GM21447 (cell line): ENCODE results near the gene CRISPLD2.
A peak's percentile ranks its signal among the peaks of the same experiment; 100 is the strongest.

Experiments used
- ATAC-seq: cut with Tn5 transposase; IDR thresholded peaks from one replicate; pipeline ENCODE4 v1.9.1; 2021; ENCODE audit not compliant: unreplicated experiment

Gene CRISPLD2

DNA sequence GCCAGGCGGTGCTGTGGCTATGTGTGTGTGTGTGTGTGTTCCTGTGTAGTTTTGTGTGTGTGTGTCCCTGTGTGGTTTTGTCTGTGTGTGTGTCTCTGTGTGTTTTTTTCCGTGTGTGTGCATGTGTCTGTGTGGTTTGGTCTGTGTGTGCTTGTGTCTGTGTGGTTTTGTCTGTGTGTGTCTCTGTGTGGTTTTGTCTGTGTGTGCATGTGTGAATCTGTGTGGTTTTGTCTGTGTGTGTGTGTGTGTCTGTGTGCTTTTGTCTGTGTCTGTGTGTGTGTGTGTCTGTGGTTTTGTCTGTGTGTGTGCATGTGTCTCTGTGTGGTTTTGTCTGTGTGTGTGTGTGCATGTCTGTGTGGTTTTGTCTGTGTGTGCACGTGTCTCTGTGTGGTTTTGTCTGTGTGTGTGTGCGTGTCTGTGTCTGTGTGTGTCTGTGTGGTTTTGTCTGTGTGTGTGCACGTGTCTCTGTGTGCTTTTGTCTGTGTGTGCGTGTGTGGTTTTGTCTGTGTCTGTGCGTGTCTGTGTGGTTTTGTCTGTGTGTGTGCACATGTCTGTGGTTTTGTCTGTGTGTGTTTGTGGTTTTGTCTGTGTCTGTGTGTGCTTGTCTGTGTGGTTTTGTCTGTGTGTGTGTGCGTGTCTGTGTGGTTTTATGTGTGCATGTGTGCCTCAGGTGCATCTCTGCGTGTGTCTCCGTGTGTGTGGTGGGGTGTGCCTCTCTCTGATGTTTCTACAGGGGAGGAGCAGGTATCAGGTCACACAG lies 129.2 kb downstream of the CRISPLD2 start:
- no peak for ATAC-seq

DNA sequence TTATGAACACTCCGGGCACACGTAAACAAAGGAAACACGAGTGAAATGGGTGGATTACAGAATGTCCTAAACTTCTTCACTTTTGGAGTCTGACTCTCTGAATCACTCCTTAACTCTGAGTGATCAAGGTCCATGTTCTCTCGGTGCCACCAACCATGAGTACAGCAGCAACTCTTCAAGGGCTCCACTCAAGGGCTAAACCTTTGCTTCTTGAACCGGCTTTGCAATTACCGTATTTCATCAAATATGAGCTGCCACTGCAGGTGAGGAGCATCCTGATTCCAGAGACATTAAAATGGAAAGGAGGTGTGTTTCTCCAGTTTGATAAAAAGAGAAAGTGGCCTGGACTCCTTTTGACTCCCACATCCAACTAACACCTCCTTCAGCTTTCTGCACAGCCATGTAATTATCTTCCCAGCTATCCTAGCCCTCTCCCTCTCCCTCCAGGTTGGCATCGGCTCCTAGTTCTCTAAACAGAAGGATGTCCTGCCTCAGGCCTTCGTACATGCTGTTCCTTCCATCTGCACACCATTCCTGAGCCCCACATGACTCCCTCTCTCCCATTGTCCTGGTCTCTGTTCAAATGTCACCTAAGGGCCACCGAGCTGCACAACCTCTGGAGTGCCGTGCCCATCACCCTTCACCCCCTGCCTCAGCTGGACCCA lies 130.1 kb downstream of the CRISPLD2 start:
- no peak for ATAC-seq

- no peak for ATAC-seq
Observed at GRCh38 chr16:84950906-84951305, 131.1 kb downstream of the CRISPLD2 start.

- peak; percentile 82 for ATAC-seq
Observed at GRCh38 chr16:84952335-84953189, 132.8 kb downstream of the CRISPLD2 start.

GRCh38 chr16:84953190-84953746 lies 133.5 kb downstream of the CRISPLD2 start:
- ATAC-seq: no peak

DNA sequence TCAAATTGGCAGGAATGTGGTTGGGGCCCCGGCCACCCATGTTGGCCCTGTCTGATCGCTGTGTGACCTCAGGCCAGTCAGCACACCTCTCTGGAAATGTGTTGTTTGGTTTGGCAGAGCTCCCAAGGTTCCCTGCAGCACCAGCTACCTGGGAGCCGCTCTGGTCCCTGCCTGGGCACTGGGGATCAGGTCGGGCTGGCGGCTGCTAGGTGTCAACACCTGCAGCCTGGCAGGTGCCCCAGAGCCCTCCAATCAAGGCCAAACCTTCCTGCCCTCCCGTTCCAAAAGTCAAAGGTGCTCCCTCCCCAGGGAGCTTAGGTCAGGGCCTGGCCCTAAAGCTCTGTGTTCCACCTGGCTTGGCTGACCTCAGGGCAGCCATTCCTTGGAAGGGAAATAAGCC lies 135.6 kb downstream of the CRISPLD2 start:
- ATAC-seq: no peak

DNA sequence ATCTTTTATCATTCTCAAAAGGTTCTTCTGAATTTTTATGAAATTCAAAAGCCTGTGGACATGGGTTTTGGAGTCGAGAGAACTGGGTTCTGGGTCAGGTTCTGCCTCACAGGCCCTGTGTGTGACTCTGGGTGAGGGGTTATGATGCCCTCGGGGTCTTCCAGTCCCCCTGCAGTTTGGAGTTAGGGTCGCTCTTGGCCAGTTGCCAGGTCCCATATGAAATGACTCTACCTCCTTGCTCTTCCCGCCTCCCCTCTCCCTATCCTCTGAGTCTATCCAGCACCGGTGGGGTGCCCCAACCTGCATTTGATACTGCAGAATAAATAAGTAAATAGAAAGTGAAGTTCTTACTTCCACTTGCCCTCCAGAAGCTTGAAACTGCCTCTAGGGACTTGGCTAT lies 137.4 kb downstream of the CRISPLD2 start:
- no peak for ATAC-seq

DNA sequence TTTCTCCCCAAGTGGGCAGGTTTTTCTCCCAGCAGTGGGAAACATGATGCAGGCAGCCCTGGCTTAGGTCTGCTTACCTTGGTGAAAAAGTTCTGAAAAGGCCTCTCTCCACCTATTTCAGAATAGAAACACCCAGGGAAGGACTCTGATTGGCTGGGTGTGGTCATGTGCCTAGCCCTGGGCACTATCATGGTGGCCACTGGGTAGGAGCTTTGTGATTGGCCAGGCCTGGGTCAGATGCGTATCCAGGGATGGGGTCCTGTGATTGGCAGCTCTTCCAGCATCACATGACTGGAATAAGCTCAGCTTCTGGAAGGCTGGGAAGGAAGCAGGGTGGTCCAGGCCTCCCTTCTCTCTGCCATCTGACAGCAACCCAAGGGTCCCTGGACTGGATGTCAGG lies 138.0 kb downstream of the CRISPLD2 start:
- ATAC-seq: no peak
